Thyroid gland (tissue), 4 donors: ENCODE measurements around the gene ELFN1.

Source experiments
- CTCF ChIP-seq, 6 experiments: fragments of 200-600 bp in 3 of 6; fragments of 450-650 bp in 3 of 6; sonication (generic) in 3 of 6; IDR thresholded peaks; one replicate each; pipeline ENCODE4 v1.5.1; 2016 to 2019; ENCODE audit warnings: antibody characterized with exemption in 6 of 6, mild to moderate bottlenecking in 2 of 6, inconsistent platforms in 1 of 6, moderate library complexity in 1 of 6
- POLR2A ChIP-seq, 2 donors: fragments of 450-650 bp; IDR thresholded peaks; one replicate each; pipeline ENCODE4 v1.6.1; 2017; ENCODE audit warnings: antibody characterized with exemption in 2 of 2, mild to moderate bottlenecking in 2 of 2, moderate library complexity in 1 of 2

GRCh38 chr7:1685000-1685624 is 15.0 kb downstream of the ELFN1 start:
- TF ChIP-seq CTCF (IDR thresholded peaks at IDR 0.05) (no peak), POLR2A (IDR thresholded peaks at IDR 0.05) (no peak)
